Suprapubic skin (tissue), 4 donors: Measurements from ENCODE around the gene ZBTB48. TPM values are rescaled to one million over a fixed set of nuclear protein-coding genes. Genes with fewer than 3 reads are reported as not detected.

Experiments used
- DNase-seq, 2 donors: peaks; one replicate each; pipeline ENCODE4 v3.0.0-alpha.2; 2019; ENCODE audit warnings: low spot score in 2 of 2
- H3K27ac ChIP-seq: fragments of 200-600 bp; sonication (generic); one replicate; pipeline ENCODE4 v1.5.1; 2019
- H3K27me3 ChIP-seq: fragments of 200-600 bp; sonication (generic); one replicate; pipeline ENCODE4 v1.5.1; 2019
- H3K36me3 ChIP-seq: fragments of 200-600 bp; sonication (generic); one replicate; pipeline ENCODE4 v1.5.1; 2019
- H3K4me1 ChIP-seq: fragments of 200-600 bp; sonication (generic); one replicate; pipeline ENCODE4 v1.5.1; 2019
- H3K4me3 ChIP-seq: fragments of 200-600 bp; sonication (generic); one replicate; pipeline ENCODE4 v1.5.1; 2019; ENCODE audit warnings: mild to moderate bottlenecking
- H3K9me3 ChIP-seq: fragments of 200-600 bp; sonication (generic); one replicate; pipeline ENCODE4 v1.5.1; 2019
- CTCF ChIP-seq, 2 donors: fragments of 200-600 bp in 1 of 2; fragments of 450-650 bp in 1 of 2; sonication (generic) in 1 of 2; IDR thresholded peaks; one replicate each; pipeline ENCODE4 v1.5.1; 2016 to 2019; ENCODE audit warnings: antibody characterized with exemption in 2 of 2, mild to moderate bottlenecking in 1 of 2, moderate library complexity in 1 of 2
- EP300 ChIP-seq: sonication (generic); formaldehyde crosslinking; IDR thresholded peaks from one replicate; pipeline ENCODE4 v1.6.1; 2017; ENCODE audit warnings: antibody characterized with exemption
- POLR2A ChIP-seq, 2 donors: fragments of 450-650 bp; IDR thresholded peaks; one replicate each; pipeline ENCODE4 v1.6.1; 2017; ENCODE audit warnings: antibody characterized with exemption in 2 of 2, mild to moderate bottlenecking in 2 of 2, moderate library complexity in 2 of 2
- POLR2AphosphoS5 ChIP-seq, 3 donors: sonication (generic); formaldehyde crosslinking; IDR thresholded peaks; one replicate each; pipeline ENCODE4 v1.6.1; 2017; ENCODE audit warnings: antibody characterized with exemption in 3 of 3
- WGBS: methylation state at CpG from one replicate; pipeline ENCODE4 v1.1.5; 2018; 5-methylcytosine and 5-hydroxymethylcytosine counted together
- total RNA-seq, 4 donors: library from RNA; depleted of rRNA; stranded (reverse); fragments of >200 nt; gene quantifications; one replicate each; pipeline ENCODE4 v1.1.0, GENCODE V29; 2016

ZBTB48 gene
- total RNA-seq, 4 donors from 2014 or later, result 17.8 to 26.7 (median 21.6) TPM

GRCh38 chr1:6603915-6604558, 24.2 kb downstream of the ZBTB48 start:
- Histone ChIP-seq H3K36me3 (peaks cover 1% of the 10 kb centered on the region), H3K4me3 (peak overlapping the region; percentile 98), H3K4me1 (peaks cover 35% of the 10 kb centered on the region), H3K9me3 (no peaks in the 10 kb centered on the region), H3K27ac (peak overlapping the region; percentile 99), H3K27me3 (no peaks in the 10 kb centered on the region)
- DNase-seq, result peak; percentile 88 to 89
- 10% methylated on average over 19 of the region's 19 CpGs for WGBS
- TF ChIP-seq POLR2AphosphoS5 (IDR thresholded peaks at IDR 0.05), result peak in 2 of 3 donors; percentile 6 to 45
- no peak for TF ChIP-seq POLR2A (IDR thresholded peaks at IDR 0.05)
- peak in 1 of 2 donors; percentile 6 for TF ChIP-seq CTCF (IDR thresholded peaks at IDR 0.05)
- no peak for TF ChIP-seq EP300

- Histone ChIP-seq H3K4me3 (peak overlapping the region; percentile 90), H3K27me3 (no peaks in the 10 kb centered on the region), H3K9me3 (no peaks in the 10 kb centered on the region), H3K36me3 (no peaks in the 10 kb centered on the region), H3K27ac (peak overlapping the region; percentile 99), H3K4me1 (peaks cover 43% of the 10 kb centered on the region)
- WGBS, result under 1% methylated on average over 49 of the region's 67 CpGs
- DNase-seq, result peak; percentile 81 to 87
- TF ChIP-seq POLR2AphosphoS5 (IDR thresholded peaks at IDR 0.05) (no peak), EP300 (peak; percentile 19), POLR2A (IDR thresholded peaks at IDR 0.05) (peak in 1 of 2 donors; percentile 18)
Measured at GRCh38 chr1:6612641-6613360, 33.0 kb downstream of the ZBTB48 start.

- Histone ChIP-seq H3K36me3 (peaks cover 5% of the 10 kb centered on the region), H3K4me3 (peak within 1 kb of the TSS; percentile 90), H3K9me3 (no peaks in the 10 kb centered on the region), H3K27me3 (no peaks in the 10 kb centered on the region), H3K4me1 (peaks cover 43% of the 10 kb centered on the region), H3K27ac (peak within 1 kb of the TSS; percentile 99)
- peak; percentile 100 for DNase-seq
- no peak for TF ChIP-seq EP300
- no peak for TF ChIP-seq POLR2A (IDR thresholded peaks at IDR 0.05)
- TF ChIP-seq POLR2AphosphoS5 (IDR thresholded peaks at IDR 0.05), result peak in 1 of 3 donors; percentile 77
- 1% methylated on average over 12 of the region's 84 CpGs for WGBS
Measured at GRCh38 chr1:6613361-6614018, 33.7 kb downstream of the ZBTB48 start, which contains the start of gene PHF13. PHF13 (plus strand) TSS chr1:6613731; CDS start chr1:6614067, 336 bp downstream.

GRCh38 chr1:6614019-6614928, 34.5 kb downstream of the ZBTB48 start:
- H3K36me3 ChIP-seq, result peaks cover 12% of the 10 kb centered on the region
- no peaks in the 10 kb centered on the region for H3K9me3 ChIP-seq
- 0% methylated on average over 1 of the region's 117 CpGs for whole genome bisulfite sequencing
- DNase-seq, result peak in 1 of 2 donors; percentile 89
- peaks cover 42% of the 10 kb centered on the region for H3K4me1 ChIP-seq
- TF ChIP-seq POLR2A (IDR thresholded peaks at IDR 0.05) (no peak), CTCF (IDR thresholded peaks at IDR 0.05) (no peak), POLR2AphosphoS5 (IDR thresholded peaks at IDR 0.05) (no peak), EP300 (no peak)
- peak overlapping the region; percentile 99 for H3K27ac ChIP-seq
- H3K27me3 ChIP-seq, result no peaks in the 10 kb centered on the region
- H3K4me3 ChIP-seq, result peak overlapping the region; percentile 90

GRCh38 chr1:6614929-6615785, 35.4 kb downstream of the ZBTB48 start:
- peaks cover 20% of the 10 kb centered on the region for H3K36me3 ChIP-seq
- no peak for DNase-seq
- no peaks in the 10 kb centered on the region for H3K27me3 ChIP-seq
- peak overlapping the region; percentile 90 for H3K4me3 ChIP-seq
- no peaks in the 10 kb centered on the region for H3K9me3 ChIP-seq
- peak overlapping the region; percentile 99 for H3K27ac ChIP-seq
- 4% methylated on average over 24 of the region's 82 CpGs for WGBS
- peaks cover 33% of the 10 kb centered on the region for H3K4me1 ChIP-seq
- no peak for TF ChIP-seq POLR2AphosphoS5 (IDR thresholded peaks at IDR 0.05)
- TF ChIP-seq CTCF (IDR thresholded peaks at IDR 0.05), result no peak
- no peak for TF ChIP-seq POLR2A (IDR thresholded peaks at IDR 0.05)
- no peak for TF ChIP-seq EP300
